ENCODE data around the gene ZNF350. TPM values are rescaled to one million over a fixed set of nuclear protein-coding genes. Genes with fewer than 3 reads are reported as not detected.
"Not testable (repeated sequence)": the region's sequence is repeated elsewhere in the genome, so short reads cannot be mapped to it uniquely, and the experiment has no call there.

ZNF350 gene
- total RNA-seq, 6 experiments from 2014 or later = 4.8 to 7.0 (median 5.6) TPM

- Mint-ChIP-seq H3K4me1 (ENCODE audit: low read depth) (no peaks in the 10 kb centered on the region), H3K27ac (no peak overlapping the region), H3K9me3 (peaks cover 86% of the 10 kb centered on the region), H3K27me3 (ENCODE audit: insufficient read depth) (no peaks in the 10 kb centered on the region), H3K36me3 (ENCODE audit: low read depth) (peaks cover 86% of the 10 kb centered on the region), H3K4me3 (no peak overlapping the region)
- DNase-seq = no peak
- TF ChIP-seq, protein P1, sequence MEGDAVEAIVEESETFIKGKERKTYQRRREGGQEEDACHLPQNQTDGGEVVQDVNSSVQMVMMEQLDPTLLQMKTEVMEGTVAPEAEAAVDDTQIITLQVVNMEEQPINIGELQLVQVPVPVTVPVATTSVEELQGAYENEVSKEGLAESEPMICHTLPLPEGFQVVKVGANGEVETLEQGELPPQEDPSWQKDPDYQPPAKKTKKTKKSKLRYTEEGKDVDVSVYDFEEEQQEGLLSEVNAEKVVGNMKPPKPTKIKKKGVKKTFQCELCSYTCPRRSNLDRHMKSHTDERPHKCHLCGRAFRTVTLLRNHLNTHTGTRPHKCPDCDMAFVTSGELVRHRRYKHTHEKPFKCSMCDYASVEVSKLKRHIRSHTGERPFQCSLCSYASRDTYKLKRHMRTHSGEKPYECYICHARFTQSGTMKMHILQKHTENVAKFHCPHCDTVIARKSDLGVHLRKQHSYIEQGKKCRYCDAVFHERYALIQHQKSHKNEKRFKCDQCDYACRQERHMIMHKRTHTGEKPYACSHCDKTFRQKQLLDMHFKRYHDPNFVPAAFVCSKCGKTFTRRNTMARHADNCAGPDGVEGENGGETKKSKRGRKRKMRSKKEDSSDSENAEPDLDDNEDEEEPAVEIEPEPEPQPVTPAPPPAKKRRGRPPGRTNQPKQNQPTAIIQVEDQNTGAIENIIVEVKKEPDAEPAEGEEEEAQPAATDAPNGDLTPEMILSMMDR (IDR thresholded peaks at IDR 0.05) = no peak
Measured at GRCh38 chr19:51977346-51977745, 9.3 kb downstream of the ZNF350 start.

GRCh38 chr19:51976852-51977251, 9.8 kb downstream of the ZNF350 start:
- TF ChIP-seq, protein P1 (IDR thresholded peaks at IDR 0.05) = no peak
- Mint-ChIP-seq H3K4me1 (ENCODE audit: low read depth) (no peaks in the 10 kb centered on the region), H3K9me3 (peaks cover 88% of the 10 kb centered on the region), H3K27ac (no peak overlapping the region), H3K36me3 (ENCODE audit: low read depth) (peaks cover 87% of the 10 kb centered on the region), H3K4me3 (no peak overlapping the region), H3K27me3 (ENCODE audit: insufficient read depth) (no peaks in the 10 kb centered on the region)
- DNase-seq = no peak

- H3K36me3 Mint-ChIP-seq (ENCODE audit: low read depth) = peaks cover 88% of the 10 kb centered on the region
- H3K4me3 Mint-ChIP-seq; H3K27me3 Mint-ChIP-seq (ENCODE audit: insufficient read depth); DNase-seq; H3K27ac Mint-ChIP-seq; H3K4me1 Mint-ChIP-seq (ENCODE audit: low read depth): not testable (repeated sequence)
- H3K9me3 Mint-ChIP-seq = peaks cover 89% of the 10 kb centered on the region
Measured at GRCh38 chr19:51975787-51976186, 10.9 kb downstream of the ZNF350 start.

DNA sequence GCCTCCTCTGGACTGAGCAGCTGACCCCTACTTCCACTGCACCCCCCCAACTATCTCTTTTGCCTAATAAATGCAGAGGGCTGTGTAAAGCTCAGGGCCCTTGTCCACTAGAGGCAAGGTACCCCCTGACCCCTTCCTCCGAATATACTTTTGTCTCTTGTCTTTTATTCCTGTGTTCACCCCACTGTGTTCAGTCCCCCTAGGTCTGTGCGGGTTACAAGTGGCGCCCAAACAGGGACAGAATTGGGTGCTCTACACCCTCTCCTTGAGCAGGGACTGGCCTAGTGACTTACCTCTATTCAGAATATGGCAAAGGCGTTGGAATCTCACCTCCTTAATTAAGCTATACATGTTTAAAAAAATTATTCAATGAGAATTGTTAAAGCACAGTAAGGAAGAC, 15.0 kb downstream of the ZNF350 start:
- H3K4me1 Mint-ChIP-seq (ENCODE audit: low read depth) = no peaks in the 10 kb centered on the region
- H3K27ac Mint-ChIP-seq = no peak overlapping the region
- no peaks in the 10 kb centered on the region; the same call in 1 of the 2 replicates for H3K27me3 Mint-ChIP-seq (ENCODE audit: insufficient read depth)
- peaks cover 80% of the 10 kb centered on the region for H3K9me3 Mint-ChIP-seq
- TF ChIP-seq, protein P1 (IDR thresholded peaks at IDR 0.05) = no peak
- H3K36me3 Mint-ChIP-seq (ENCODE audit: low read depth) = peaks cover 81% of the 10 kb centered on the region
- DNase-seq = no peak
- H3K4me3 Mint-ChIP-seq = no peak overlapping the region

GRCh38 chr19:51970718-51971117, 15.9 kb downstream of the ZNF350 start:
- no peak for DNase-seq
- Mint-ChIP-seq H3K27me3 (ENCODE audit: insufficient read depth) (no peaks in the 10 kb centered on the region; the same call in 1 of the 2 replicates), H3K27ac (no peak overlapping the region), H3K4me1 (ENCODE audit: low read depth) (no peaks in the 10 kb centered on the region), H3K36me3 (ENCODE audit: low read depth) (peaks cover 82% of the 10 kb centered on the region), H3K4me3 (no peak overlapping the region), H3K9me3 (peaks cover 83% of the 10 kb centered on the region)
- TF ChIP-seq, protein P1 (IDR thresholded peaks at IDR 0.05) = no peak

GRCh38 chr19:51965583-51965982, 21.1 kb downstream of the ZNF350 start:
- Mint-ChIP-seq H3K4me3 (no peak overlapping the region), H3K4me1 (ENCODE audit: low read depth) (no peaks in the 10 kb centered on the region), H3K27ac (no peak overlapping the region), H3K36me3 (ENCODE audit: low read depth) (peaks cover 74% of the 10 kb centered on the region), H3K9me3 (peaks cover 70% of the 10 kb centered on the region), H3K27me3 (ENCODE audit: insufficient read depth) (no peaks in the 10 kb centered on the region; the same call in none of the 2 replicates)
- DNase-seq = no peak
- TF ChIP-seq, protein P1 (IDR thresholded peaks at IDR 0.05) = no peak

- Mint-ChIP-seq H3K36me3 (ENCODE audit: low read depth) (peaks cover 41% of the 10 kb centered on the region), H3K9me3 (peaks cover 59% of the 10 kb centered on the region)
- not testable (repeated sequence) for DNase-seq; H3K4me3 Mint-ChIP-seq; H3K27me3 Mint-ChIP-seq (ENCODE audit: insufficient read depth); H3K27ac Mint-ChIP-seq; H3K4me1 Mint-ChIP-seq (ENCODE audit: low read depth)
Measured at GRCh38 chr19:51960621-51961233, 25.9 kb downstream of the ZNF350 start.

All from HFFc6 (cell line).